Umbilical cord (tissue), 2 donors: ENCODE data around the gene ETS2. TPM values are rescaled to one million over a fixed set of nuclear protein-coding genes. Genes with fewer than 3 reads are reported as not detected.
"Not testable (repeated sequence)": the region's sequence is repeated elsewhere in the genome, so short reads cannot be mapped to it uniquely, and the experiment has no call there.

Experiments used
- DNase-seq: peaks from one replicate; pipeline ENCODE4 v3.0.0-alpha.2; 2015; ENCODE audit warnings: low spot score
- total RNA-seq: library from RNA; depleted of rRNA; stranded (reverse); fragments of >200 nt; gene quantifications from one replicate; pipeline ENCODE4 v1.2.3, GENCODE V29; 2014; ENCODE audit warnings: low replicate concordance; ENCODE audit not compliant: insufficient read depth

Gene ETS2
- total RNA-seq, 1 donor from 2014 or later: 77.0 TPM

DNA sequence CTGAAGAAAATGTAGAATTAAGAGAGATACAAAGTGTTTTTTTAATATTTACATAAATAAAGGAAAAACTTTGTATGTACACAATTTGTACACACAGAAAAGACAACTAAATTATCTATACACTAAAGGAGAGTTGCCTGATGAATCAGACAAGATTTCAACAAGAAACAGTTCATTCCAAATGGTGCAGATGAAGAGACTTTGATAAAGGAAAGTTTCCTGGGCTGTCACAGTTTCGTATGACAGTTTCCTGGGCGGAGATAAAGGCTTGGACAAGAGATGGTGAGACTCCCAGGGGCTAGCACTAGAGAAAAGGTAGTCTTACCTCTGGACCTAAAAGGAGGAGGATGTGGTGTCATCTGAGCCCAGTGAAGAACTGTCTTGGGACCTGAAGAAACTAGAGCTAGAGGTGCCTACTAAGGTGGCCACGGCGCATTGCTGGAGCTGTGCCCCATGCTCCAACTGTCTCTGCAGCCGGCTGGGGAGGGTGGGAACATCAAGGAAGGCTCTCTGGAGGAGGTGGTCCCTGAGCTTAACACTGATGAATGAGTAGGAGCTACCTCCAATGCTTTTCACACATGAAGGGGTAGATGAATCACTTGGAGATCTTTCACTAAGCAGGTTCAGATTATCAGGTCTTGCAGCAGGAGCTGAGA is 32.2 kb downstream of the ETS2 start:
- DNase-seq: no peak

DNA sequence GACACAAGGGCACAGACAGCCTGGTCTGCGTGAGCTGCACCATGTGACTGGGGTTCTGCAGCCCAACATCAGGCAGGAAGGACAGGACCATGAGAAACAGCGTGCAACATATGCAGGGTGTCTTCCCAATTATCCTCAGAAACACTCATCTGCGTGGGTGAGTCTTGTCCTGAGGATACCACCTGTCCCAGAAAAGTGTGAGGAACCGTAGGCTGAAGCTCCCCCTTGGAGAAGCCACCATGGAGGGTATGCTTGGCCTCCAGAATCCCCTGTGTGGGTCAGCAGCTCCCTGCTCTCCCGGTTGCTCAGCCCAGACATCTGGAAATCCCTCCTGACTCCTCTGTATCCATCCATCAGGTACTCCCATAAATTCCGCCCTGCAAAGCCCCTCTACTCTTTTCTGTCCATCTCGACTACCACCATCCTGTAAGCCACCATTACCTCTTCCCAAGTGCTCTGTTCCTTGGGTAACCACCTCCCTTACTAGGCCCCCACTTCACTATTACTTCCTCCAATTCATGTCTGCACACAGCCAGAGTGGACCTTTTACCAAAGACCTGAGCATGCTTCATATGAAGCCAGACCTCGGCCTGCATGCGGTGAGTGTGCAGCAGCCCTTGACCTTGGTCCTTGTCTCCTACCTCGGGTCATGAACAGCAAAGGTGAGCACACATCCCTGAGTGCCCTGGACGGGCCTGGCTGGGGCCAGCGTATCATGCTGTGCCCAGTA is 33.0 kb downstream of the ETS2 start:
- DNase-seq: no peak

DNA sequence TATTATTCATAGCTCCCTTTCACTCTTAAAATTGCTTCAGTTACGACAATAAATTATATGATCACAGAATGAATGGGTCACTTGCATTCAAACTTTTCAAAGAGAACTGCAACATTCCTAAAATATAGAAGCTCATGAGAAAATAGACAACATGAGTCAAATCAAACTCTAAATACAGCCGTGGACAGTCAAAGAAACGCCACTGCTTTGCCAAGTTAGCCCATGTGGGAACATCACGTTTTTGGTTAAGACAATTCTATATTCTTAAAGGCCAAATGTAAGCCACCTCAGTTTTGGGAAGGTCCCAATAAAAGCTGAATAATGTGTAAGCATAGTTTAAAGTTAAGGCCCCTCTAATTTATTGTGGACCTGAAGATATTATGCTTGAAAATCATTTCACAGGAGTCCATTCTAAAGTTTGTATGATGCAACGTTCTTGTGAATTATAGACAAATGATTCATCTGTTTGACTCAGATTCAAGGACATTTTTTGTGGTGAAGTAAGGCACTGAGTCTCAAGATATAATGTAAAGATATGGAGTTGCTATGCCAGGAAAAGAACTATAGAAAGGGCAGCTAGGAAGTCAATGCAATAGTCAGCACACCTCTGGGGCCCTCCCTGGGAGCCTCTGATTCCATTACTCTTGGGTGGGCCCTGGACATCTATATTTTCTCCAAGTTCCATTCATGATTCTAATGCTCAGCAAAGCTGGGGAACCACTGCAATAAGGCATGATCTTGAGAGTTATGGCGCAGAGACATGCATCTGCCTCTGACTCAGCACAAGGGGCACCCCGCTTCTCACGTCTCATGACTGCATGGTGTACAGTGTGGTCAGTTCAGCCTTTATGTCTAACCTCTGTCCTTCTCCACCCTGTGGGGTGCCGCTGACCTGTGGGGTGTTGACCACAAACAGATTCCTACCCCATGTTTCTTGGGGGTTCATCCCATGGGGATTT is 33.9 kb downstream of the ETS2 start:
- peak; percentile 80 for DNase-seq

DNA sequence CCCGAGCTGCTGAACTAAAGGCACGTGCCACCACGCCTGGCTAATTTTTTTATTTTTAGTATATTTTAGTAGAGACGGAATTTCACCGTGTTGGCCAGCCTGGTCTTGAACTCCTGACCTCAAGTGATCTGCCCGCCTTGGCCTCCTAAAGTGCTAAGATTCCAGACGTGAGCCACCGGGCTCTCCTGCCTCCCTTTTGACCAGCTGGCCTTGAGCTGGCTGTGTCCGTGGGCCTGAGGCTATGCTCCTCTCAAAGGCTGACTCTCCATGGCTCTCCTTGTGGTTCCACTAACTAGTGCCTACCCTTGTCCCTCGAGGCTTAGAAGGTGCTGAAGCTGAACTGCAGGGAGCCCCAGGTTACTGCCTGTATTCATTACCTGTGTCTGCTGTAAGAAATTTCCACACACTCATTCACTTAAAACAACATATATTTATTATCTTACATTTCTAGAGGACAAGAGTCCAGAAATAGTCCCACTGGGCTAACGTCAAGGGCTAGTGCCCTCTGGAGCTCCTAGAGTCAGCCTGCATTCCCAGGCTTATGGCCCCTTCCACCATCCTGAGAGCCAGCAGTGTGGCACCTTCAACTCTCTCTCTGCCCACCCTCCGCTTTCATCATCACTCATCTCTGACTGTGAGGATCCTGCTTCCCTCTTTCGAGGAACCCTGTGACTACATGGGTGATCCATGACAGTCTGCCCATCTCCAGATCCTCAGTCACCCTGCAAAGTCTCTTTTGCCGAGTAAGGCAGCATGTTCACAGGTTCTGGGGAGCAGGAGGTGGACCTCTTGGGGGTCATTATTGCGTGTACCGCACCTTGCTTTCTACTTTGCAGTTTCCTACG is 34.9 kb downstream of the ETS2 start:
- DNase-seq: no peak

DNA sequence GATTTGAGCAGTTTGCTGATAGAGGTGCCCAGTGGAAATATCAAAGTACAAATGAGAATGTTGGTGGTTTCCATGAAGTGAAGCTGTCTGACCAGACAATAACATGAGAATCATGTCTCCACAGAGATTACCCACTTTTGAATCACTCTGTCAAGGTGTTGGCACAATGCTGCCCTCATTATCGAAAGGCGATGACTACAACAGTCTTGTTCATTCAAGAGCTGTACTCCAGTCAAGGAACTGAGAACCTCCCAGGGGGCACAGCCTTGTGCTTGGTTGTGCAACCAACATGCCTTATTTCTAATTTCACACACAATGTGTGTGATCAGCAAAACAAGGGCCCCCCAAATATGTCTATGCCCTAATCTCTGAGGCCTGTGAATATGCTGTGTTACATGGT is 35.7 kb downstream of the ETS2 start:
- DNase-seq: no peak

DNA sequence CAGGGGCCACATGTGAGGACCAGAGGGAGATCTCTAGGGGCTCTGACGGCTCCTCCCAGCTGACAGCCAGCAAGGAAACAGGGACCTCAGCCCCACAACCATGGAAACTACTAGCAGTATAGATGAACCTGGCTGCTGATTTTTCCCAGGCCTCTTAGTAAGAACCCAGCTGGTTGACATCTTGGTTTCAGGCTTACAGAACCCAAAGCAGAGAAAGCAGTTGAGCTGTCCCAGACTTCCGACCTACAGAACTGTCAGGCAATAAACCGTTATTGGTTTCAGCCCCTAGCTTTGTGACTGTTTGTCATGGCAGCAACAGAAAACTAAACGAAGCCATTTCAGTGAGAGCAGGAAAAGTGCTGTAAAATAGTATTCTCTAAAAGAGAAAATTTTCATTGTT is 36.4 kb downstream of the ETS2 start:
- no peak for DNase-seq

DNA sequence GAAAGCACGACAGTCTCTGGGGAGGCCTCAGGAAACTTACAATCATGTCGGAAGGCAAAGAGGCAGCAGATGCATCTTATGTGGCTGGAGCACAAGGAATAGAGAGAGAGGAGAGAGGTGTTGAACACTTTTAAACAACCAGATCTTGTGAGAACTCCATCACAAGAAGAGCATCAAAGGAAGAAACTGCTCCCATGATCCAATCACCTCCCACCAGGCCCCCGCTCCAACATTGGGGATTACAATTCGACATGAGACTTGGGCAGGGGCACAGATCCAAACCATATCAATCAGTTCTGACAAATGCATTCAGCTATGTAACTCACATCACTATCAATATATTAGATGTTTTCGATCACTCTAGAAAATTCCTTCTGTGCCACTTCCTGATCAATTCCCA is 37.6 kb downstream of the ETS2 start:
- no peak for DNase-seq

DNA sequence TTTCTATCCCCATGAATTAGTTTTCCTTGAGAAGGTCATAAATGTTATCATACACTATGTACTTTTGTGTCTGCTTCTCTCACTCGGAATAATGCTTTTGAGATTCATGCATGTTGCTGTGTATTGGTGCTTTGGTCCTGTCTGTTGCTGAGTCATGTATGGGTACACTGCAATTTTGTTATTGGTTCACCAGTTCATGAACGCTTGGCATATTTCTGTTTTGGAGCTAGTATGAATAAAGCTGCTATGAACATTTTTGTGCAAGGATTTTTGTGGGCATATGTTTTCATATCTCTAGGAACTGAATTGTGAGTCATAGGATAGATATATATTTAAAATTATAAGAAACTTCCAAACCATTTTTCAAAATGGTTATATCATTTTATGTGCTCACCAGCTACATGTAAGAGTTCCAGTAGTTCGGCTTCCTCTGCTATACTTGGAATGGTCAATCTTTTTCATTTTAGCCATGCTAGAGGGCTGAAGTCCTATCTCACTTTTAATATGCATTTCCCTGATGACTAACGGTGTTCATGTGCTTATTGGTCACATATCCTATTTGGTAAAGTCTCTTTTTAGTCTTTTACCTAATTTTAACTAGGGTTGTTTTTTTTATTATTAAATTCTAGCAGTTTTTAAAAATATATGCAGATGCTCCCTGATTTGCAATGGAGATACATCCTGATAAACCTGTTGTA is 38.2 kb downstream of the ETS2 start:
- peak; percentile 70 for DNase-seq

DNA sequence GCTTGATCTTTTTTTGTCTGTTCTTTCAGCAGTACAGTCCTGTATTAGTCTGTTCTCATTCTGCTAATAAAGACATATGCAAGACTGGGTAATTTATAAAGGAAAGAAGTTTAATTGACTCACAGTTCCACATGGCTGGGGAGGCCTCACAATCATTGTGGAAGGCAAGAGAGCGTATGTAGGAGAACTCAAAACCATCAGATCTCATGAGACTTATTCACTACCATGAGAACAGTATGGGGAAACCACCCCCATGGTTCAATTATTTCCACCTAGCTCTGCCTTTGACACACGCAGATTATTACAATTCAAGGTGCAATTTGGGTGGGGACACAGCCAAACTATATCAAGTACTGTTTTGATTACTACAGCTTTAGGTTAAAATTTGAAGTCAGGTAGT is 39.6 kb downstream of the ETS2 start:
- not testable (repeated sequence) for DNase-seq

DNA sequence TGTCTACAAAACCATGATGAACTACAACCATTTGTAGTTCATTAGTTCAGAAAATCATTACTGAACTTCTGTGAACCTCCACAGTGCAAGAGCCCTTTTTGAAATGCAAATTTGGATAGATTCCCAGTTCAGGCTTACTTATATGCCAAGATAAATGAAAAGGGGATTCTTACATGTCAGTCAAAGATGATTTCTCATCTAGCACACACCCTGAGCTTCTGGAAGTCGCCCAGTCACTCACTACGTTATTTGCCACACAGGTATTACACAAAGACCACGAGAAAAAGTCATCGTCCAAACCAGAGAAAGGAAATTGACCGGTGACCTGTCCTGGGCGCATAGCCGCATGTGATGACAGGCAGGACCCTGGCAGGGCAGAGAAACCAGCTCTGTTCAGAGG is 41.8 kb downstream of the ETS2 start:
- peak; percentile 72 for DNase-seq

DNA sequence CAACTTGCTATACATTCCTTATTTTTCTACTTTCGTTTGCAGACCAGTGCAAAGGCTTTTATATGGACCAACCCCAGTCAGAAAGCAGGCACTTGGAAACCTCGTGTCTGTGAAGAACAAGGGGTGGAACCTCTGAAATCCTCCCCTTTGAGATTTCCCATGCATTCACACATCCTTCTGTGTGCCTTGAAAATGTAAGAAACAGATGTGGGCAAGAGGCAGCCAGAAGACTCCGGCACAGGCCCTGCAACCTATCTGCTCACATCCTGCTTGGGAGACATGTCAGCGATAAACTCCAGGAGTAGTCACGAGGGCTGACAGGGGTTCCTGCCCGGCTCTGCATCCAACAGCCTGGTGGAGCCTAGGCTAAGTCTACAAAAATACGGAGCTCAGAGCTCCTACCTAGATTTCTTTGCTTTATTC is 42.5 kb downstream of the ETS2 start:
- peak; percentile 97 for DNase-seq

DNA sequence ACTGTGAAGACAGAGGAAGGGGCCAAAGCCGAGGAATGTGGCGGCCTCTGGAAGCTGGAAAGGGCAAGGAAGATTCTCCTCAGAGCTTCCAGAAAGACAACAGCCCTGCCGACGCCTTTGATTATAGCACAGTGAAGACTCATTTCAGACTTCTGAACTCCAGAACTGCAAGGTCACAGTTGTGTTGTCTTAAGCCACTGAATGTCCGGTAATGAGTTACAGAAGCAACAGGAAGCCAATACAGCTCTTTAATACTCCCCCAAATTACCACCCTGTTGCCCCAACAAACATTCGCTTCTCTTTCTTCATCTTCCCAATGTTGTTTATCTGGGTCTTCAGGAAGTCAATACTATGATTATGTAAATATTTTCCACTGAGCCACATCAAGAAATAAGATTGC is 44.0 kb downstream of the ETS2 start:
- no peak for DNase-seq

DNA sequence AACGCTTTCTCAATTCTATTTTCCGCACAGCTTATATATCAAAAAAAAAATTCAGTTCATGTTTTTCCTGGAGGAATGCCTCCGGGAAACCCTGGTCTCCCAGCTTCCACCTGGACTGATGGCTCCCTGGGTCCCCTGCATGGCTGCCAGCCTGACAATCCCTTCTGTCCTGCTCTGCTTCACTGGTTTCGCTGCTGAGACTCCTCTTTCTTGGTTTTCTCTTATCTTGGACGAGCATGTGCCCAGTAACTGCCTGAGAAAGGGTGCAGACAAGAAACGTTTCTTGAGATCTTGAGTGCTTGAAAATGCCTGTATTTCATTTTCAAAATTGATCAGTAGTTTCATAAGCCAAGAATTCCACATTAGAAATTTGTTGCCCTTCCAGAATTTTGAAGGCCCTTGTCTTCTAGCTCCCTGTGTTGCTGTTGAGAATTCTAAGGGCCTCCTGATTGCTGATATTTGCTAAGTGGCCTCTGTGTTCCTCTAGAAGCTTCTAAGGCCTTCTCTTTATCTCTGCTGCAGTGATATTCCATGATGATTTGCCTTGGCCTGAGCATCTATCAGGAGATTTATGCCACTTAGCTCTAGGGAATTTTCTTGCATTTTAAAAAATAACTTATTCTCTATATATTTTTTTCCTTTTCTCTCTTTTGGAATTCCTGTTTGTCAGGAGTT is 44.7 kb downstream of the ETS2 start:
- no peak for DNase-seq

DNA sequence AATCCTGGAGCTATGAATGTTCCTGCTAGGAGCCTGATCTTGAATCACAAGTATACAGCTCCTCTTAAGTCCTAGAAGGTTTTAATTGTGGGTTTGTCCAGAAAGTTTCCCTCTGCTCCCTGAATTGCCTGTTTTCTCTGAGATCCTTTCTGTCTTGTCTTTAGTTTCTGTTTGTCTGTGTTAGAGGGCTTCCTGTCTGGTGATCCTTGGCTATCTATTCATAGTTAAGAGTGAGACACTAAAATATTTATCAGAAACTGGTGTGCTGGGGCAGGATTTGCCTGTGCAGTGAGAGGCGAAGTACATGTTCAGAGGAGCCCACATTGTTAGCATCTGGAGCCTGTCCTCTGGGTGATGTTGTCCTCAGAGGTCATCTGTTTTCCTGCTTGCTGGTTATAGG is 45.4 kb downstream of the ETS2 start:
- DNase-seq: no peak

DNA sequence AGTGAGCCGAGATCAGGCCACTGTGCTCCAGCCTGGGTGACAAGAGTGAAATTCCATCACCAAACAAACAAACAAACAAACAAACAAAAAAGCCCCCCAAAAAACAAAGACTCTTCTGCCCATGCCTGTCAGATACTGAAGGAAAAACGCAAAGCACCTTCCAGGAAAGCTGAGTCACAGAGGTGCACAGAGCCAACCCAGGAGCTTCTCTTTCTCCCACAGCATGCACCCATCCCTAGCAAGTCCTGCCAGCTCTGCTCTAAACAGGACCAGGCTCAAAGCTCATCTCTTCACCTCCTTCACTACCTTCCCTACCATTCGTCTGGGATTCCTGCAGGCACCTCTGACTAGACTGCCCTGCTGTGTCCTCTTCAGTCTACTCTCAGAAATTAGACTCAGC is 46.5 kb downstream of the ETS2 start:
- no peak for DNase-seq

DNA sequence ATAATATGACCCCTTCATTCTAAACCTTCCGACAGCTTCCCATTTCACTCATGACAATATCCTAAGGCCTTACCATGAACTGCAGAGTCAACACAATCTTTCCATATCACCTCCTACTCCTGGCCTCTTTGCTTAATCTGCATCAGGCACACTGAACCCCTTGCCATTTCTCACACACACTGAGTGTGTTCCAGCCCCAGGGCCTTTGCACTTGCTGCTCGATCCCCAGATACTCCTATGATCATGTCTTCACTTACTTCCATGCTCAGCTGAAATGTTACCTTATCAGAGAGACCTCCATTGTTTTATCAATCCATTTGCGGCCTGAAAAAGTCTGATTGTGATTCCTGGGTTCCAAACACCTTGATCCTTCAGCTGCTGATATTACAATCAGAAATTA is 47.0 kb downstream of the ETS2 start:
- DNase-seq: no peak

DNA sequence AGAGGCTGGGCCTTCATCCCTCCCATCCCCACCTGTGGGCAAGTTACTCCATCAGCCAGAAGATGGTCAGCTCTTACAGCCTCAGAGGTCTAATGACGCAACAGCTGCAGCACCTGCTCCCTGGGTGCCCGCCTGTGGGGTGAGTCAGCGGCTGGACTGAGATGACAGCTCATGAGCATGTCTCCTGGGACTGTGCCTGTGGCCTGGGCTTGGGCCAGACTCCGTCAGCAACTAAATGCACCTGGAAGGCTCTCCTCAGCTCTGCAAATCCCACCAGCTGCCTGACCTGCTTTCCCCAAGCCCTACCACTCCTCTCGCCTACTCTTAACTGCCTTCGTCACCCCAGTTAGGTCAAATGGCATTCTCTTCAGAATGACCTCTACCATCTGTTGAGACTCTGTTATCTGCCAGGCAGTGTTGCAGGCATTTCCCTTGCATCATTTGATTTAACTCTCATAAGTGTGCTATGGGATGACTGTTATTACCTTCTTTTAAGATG is 47.7 kb downstream of the ETS2 start:
- no peak for DNase-seq

DNA sequence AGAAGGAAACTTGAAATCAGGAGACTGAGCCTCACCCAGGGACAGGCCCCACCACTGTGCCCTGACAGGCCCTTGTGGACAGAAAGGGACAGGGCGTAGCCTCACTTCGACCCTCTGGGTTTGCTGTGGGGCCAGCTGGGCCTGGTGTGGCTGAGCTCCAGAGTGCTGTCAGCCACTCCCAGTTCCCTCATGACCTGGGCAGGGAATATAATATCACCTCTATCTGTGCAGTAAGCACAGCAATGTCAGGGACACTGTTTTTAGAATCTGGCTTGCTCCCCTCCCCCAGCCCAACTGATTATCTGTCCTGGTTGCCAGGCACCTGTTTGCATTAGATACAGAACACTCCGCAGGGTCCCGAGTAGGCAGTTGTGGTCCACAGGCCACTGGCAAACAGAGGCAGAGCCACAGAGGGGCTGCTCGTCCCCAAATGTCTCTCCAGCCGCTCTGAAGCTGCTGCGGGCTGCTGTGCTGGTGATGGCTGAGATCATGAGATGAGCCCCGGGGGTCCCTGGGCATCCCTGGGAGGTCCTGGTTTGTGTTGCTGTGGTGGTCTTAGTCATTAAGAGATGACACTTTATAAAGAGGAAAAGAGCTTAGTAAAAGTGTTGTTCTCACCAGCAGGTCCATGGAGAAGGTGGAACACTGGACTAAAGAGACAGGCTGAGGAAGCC is 51.6 kb downstream of the ETS2 start:
- DNase-seq: no peak

DNA sequence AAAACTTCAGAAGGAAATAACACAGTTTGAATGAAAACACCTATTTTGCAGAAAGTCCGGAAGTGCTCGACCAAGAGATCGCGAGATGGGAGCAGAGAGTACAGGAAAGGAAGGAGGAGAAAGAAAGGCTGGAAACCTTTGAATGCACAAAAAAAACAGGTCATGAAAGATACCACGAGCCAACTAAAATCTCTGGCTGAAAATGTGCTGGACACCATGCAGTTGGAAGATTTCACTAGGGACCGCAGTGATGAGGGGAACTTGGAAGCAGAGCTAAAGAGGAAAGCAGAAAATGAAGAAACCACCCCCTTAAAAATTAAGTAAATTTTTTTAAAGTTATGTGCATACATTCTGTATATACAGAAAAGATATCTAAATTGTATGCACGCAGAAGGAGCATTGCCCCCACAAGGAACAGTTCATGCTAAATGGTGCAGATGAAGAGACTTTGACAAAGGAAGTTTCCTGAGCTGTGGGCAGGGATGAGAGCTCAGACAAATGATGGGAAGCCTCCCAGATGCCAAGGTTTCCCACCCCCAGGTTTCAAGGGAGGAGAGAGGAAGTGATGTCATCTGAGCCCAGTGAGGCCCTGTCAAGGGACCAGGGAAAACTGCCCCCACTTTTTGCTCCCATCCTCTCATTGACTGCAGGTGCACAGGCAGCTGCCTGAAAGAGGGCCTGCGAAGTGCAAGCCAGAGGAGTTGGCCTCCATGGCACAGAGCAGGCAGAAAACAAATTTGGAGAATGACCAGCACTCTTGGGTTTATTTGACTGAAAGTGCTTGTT is 52.5 kb downstream of the ETS2 start:
- no peak for DNase-seq
